A549 (cell line): Measurements from ENCODE around the gene CMTM4.

Experiments used
- CHD2 ChIP-seq: fragments of 150-350 bp; IDR thresholded peaks from 2 replicates; pipeline ENCODE4 v1.6.1; 2014; ENCODE audit warnings: low read length; ENCODE audit not compliant: partially characterized antibody
- CTCF ChIP-seq: fragments of >200 bp; sonication (Bioruptor Twin); formaldehyde crosslinking; IDR thresholded peaks from 3 replicates; pipeline ENCODE4 v1.5.1; 2016
- EP300 ChIP-seq, 2 experiments: fragments of >200 bp; sonication (Bioruptor Twin); formaldehyde crosslinking; IDR thresholded peaks; 2 replicates in 1 of 2; 3 replicates in 1 of 2; pipeline ENCODE4 v1.6.1; 2016 to 2017
- MAZ ChIP-seq: fragments of 150-350 bp; IDR thresholded peaks from 2 replicates; pipeline ENCODE4 v1.6.1; 2014; ENCODE audit warnings: antibody characterized with exemption, low read depth, low read length, borderline replicate concordance
- POLR2A ChIP-seq: IDR thresholded peaks from 2 replicates; pipeline ENCODE4 v1.6.1; 2012; ENCODE audit warnings: mild to moderate bottlenecking, low read length

DNA sequence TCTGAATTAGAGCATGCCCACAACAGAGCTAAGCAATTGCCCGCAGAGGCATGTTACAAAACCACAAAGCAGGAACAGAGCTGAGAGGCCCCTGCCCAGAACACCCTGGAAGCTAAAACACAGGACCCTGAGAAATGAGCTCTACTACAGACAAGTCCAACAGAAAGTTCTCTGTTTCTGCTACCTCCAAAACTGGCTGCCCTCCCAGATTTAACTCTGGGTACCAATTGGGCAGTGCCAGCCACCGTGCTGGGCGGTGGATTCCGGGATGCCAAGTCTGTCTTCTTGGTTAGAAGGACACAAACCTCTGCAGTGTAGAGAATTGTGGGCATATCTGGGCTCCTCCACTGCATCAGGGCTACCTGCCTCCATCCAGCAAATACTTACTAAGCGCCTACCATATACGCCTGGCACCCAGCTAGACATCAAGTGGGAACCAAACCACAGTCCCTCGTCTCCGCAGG is 1.0 kb downstream of the CMTM4 start:
- TF ChIP-seq CTCF (no peak), MAZ (no peak), CHD2 (no peak), EP300 (IDR thresholded peaks at IDR 0.05) (no peak), POLR2A (no peak)
